Sigmoid colon (tissue), 4 donors: ENCODE measurements around the gene CLCN2.

Experiments
- CTCF ChIP-seq, 4 experiments: fragments of 450-650 bp in 3 of 4; fragments of 200-600 bp in 1 of 4; IDR thresholded peaks; one replicate each; pipeline ENCODE4 v1.5.1; 2016 to 2019; ENCODE audit warnings: antibody characterized with exemption in 4 of 4, mild to moderate bottlenecking in 3 of 4, moderate library complexity in 2 of 4
- EP300 ChIP-seq, 4 donors: sonication (generic); formaldehyde crosslinking; IDR thresholded peaks; one replicate each; pipeline ENCODE4 v1.6.1; 2017; ENCODE audit warnings: antibody characterized with exemption in 4 of 4
- POLR2A ChIP-seq, 2 donors: fragments of 450-650 bp; IDR thresholded peaks; one replicate each; pipeline ENCODE4 v1.6.1; 2016; ENCODE audit warnings: antibody characterized with exemption in 2 of 2, mild to moderate bottlenecking in 2 of 2, moderate library complexity in 2 of 2
- POLR2AphosphoS5 ChIP-seq, 4 donors: sonication (generic); formaldehyde crosslinking; IDR thresholded peaks; one replicate each; pipeline ENCODE4 v1.6.1; 2017; ENCODE audit warnings: antibody characterized with exemption in 4 of 4

DNA sequence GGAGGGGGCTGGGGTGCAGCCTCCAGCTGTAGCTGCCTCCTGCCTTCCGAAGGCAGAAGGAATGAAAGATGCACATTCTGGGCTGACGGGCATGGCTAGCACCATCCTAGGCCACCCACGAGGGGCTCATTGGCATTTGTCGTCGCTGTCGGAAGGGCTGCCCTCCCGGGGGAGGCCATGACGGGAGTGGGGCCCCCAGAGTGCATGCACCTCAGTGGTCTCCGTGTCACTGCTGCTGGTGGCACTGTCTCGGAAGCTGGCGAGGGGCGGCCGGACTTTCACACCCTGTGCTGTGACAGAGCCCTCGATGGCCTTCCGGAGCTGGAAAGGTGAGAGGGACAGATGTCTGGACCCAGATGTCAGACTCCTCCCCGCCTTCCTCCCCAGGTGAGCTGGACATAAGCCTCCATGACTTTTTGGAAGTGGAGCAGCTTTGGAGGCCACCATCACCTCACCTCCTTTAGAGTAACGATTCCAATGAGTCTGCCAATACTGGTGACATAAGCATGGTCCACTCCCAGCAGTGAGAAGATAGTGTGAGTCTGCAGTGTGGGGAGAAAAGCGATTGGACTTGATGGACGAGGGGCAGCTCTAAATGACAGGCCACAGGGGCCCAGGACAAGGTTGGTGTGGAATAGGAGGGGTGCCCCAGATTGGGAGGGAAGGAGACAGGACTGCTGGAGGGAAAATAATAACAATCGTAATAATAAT, 14.8 kb downstream of the CLCN2 start:
- TF ChIP-seq EP300 (IDR thresholded peaks at IDR 0.05), result no peak
- TF ChIP-seq CTCF (IDR thresholded peaks at IDR 0.05), result no peak
- TF ChIP-seq POLR2AphosphoS5 (IDR thresholded peaks at IDR 0.05), result no peak
- no peak for TF ChIP-seq POLR2A (IDR thresholded peaks at IDR 0.05)
